ENCODE data around the gene SETX. TPM values are rescaled to one million over a fixed set of nuclear protein-coding genes. Genes with fewer than 3 reads are reported as not detected.
"Not testable (repeated sequence)": the region's sequence is repeated elsewhere in the genome, so short reads cannot be mapped to it uniquely, and the experiment has no call there.

Gene SETX
- 16.5 and 24.2 TPM in 2 replicates for total RNA-seq (2014; rRNA removed; shearing (Covaris generic); ENCODE audit: low replicate concordance)

GRCh38 chr9:132354637-132355355, at the start of gene SETX:
Gene SETX, minus strand, starts transcription at chr9:132354986. Its CDS starts 5,558 bp downstream, at chr9:132349428.
- Histone ChIP-seq H3K27me3 (no peaks in the 10 kb centered on the region), H3K4me3 (peak within 1 kb of the TSS; percentile 89), H3K36me3 (peaks cover 44% of the 10 kb centered on the region), H3K9me3 (no peaks in the 10 kb centered on the region)
- peak; percentile 97 for DNase-seq

- H3K9me3 ChIP-seq: no peaks in the 10 kb centered on the region
- H3K4me3 ChIP-seq: no peak overlapping the region
- peaks cover 2% of the 10 kb centered on the region; the same call in 1 of the 2 replicates for H3K27me3 ChIP-seq
- no peak for DNase-seq
- peaks cover 27% of the 10 kb centered on the region for H3K36me3 ChIP-seq
Measured at GRCh38 chr9:132404228-132404881, 49.6 kb upstream of the SETX start.

GRCh38 chr9:132401824-132402223, 47.0 kb upstream of the SETX start:
- Histone ChIP-seq H3K4me3 (no peak overlapping the region), H3K36me3 (peaks cover 42% of the 10 kb centered on the region)
- no peak for DNase-seq

GRCh38 chr9:132395560-132395959, 40.8 kb upstream of the SETX start:
- Histone ChIP-seq H3K4me3 (no peak overlapping the region), H3K36me3 (peaks cover 54% of the 10 kb centered on the region), H3K27me3 (no peaks in the 10 kb centered on the region), H3K9me3 (no peaks in the 10 kb centered on the region)
- DNase-seq: no peak

More at GRCh38 chr9:132401824-132402223, 47.0 kb upstream of the SETX start:
- Histone ChIP-seq H3K9me3 (no peaks in the 10 kb centered on the region), H3K27me3 (no peaks in the 10 kb centered on the region)

- Histone ChIP-seq H3K9me3 (no peaks in the 10 kb centered on the region), H3K4me3 (no peak overlapping the region), H3K36me3 (peaks cover 58% of the 10 kb centered on the region), H3K27me3 (no peaks in the 10 kb centered on the region)
- DNase-seq: no peak
Measured at GRCh38 chr9:132391449-132391848, 36.7 kb upstream of the SETX start.

GRCh38 chr9:132390966-132391365, 36.2 kb upstream of the SETX start:
- Histone ChIP-seq H3K27me3 (no peaks in the 10 kb centered on the region), H3K36me3 (peaks cover 59% of the 10 kb centered on the region), H3K4me3 (no peak overlapping the region), H3K9me3 (no peaks in the 10 kb centered on the region)
- no peak for DNase-seq

- Histone ChIP-seq H3K9me3 (no peaks in the 10 kb centered on the region), H3K36me3 (peaks cover 58% of the 10 kb centered on the region), H3K27me3 (no peaks in the 10 kb centered on the region), H3K4me3 (no peak overlapping the region)
- peak; percentile 16 for DNase-seq
Measured at GRCh38 chr9:132387133-132387532, 32.3 kb upstream of the SETX start.

- Histone ChIP-seq H3K36me3 (peaks cover 42% of the 10 kb centered on the region), H3K9me3 (no peaks in the 10 kb centered on the region), H3K4me3 (no peak overlapping the region), H3K27me3 (no peaks in the 10 kb centered on the region)
- DNase-seq: no peak
Measured at GRCh38 chr9:132384376-132384775, 29.6 kb upstream of the SETX start.

GRCh38 chr9:132383462-132383883, 28.7 kb upstream of the SETX start:
- DNase-seq: no peak
- Histone ChIP-seq H3K27me3 (no peaks in the 10 kb centered on the region), H3K36me3 (peaks cover 46% of the 10 kb centered on the region), H3K9me3 (no peaks in the 10 kb centered on the region), H3K4me3 (no peak overlapping the region)

- Histone ChIP-seq H3K4me3 (no peak overlapping the region), H3K9me3 (no peaks in the 10 kb centered on the region), H3K27me3 (no peaks in the 10 kb centered on the region), H3K36me3 (peaks cover 36% of the 10 kb centered on the region)
- no peak for DNase-seq
Measured at GRCh38 chr9:132381966-132382541, 27.3 kb upstream of the SETX start.

GRCh38 chr9:132378416-132378815, 23.6 kb upstream of the SETX start:
- H3K36me3 ChIP-seq: peaks cover 33% of the 10 kb centered on the region
- not testable (repeated sequence) for DNase-seq, H3K9me3 ChIP-seq, H3K27me3 ChIP-seq, H3K4me3 ChIP-seq

GRCh38 chr9:132377769-132378168, 23.0 kb upstream of the SETX start:
- H3K4me3 ChIP-seq, H3K27me3 ChIP-seq, H3K9me3 ChIP-seq, DNase-seq: not testable (repeated sequence)
- H3K36me3 ChIP-seq: peaks cover 31% of the 10 kb centered on the region

GRCh38 chr9:132372177-132373095, 17.6 kb upstream of the SETX start:
- H3K9me3 ChIP-seq: no peaks in the 10 kb centered on the region
- no peaks in the 10 kb centered on the region for H3K27me3 ChIP-seq
- peaks cover 14% of the 10 kb centered on the region for H3K36me3 ChIP-seq
- H3K4me3 ChIP-seq: no peak overlapping the region
- no peak for DNase-seq

GRCh38 chr9:132370592-132370991, 15.8 kb upstream of the SETX start:
- DNase-seq: no peak
- Histone ChIP-seq H3K9me3 (no peaks in the 10 kb centered on the region), H3K36me3 (peaks cover 5% of the 10 kb centered on the region), H3K27me3 (no peaks in the 10 kb centered on the region), H3K4me3 (no peak overlapping the region)

- no peak for DNase-seq
Measured at GRCh38 chr9:132369421-132369820, 14.6 kb upstream of the SETX start.

GRCh38 chr9:132367613-132368313, 13.0 kb upstream of the SETX start:
- H3K27me3 ChIP-seq: no peaks in the 10 kb centered on the region
- H3K36me3 ChIP-seq: no peaks in the 10 kb centered on the region
- H3K9me3 ChIP-seq: no peaks in the 10 kb centered on the region
- DNase-seq: no peak
- no peak overlapping the region for H3K4me3 ChIP-seq

More at GRCh38 chr9:132369421-132369820, 14.6 kb upstream of the SETX start:
- Histone ChIP-seq H3K27me3 (no peaks in the 10 kb centered on the region), H3K36me3 (no peaks in the 10 kb centered on the region; the same call in 1 of the 2 replicates), H3K4me3 (no peak overlapping the region), H3K9me3 (no peaks in the 10 kb centered on the region)
